Parathyroid adenoma (tissue), 2 donors: ENCODE data around the gene PDAP1.

Experiments
- H2AFZ ChIP-seq: fragments of 300-600 bp; sonication (generic); one replicate; pipeline ENCODE4 v1.7.0; 2017; ENCODE audit warnings: antibody characterized with exemption, mild to moderate bottlenecking
- H3K27ac ChIP-seq: fragments of 300-600 bp; sonication (generic); one replicate; pipeline ENCODE4 v1.7.0; 2017
- H3K27me3 ChIP-seq: fragments of 300-600 bp; sonication (generic); one replicate; pipeline ENCODE4 v1.7.0; 2017; ENCODE audit warnings: low read length; ENCODE audit not compliant: control insufficient read depth, insufficient read depth
- H3K36me3 ChIP-seq: fragments of 300-600 bp; sonication (generic); one replicate; pipeline ENCODE4 v1.7.0; 2017; ENCODE audit warnings: low read length; ENCODE audit not compliant: control insufficient read depth, insufficient read depth
- H3K4me1 ChIP-seq: fragments of 300-600 bp; sonication (generic); one replicate; pipeline ENCODE4 v1.7.0; 2017; ENCODE audit warnings: control low read depth
- H3K4me2 ChIP-seq: fragments of 300-600 bp; sonication (generic); one replicate; pipeline ENCODE4 v1.7.0; 2017; ENCODE audit warnings: low read length
- H3K4me3 ChIP-seq: fragments of 300-600 bp; sonication (generic); one replicate; pipeline ENCODE4 v1.7.0; 2017; ENCODE audit warnings: low read depth, low read length
- H3K79me2 ChIP-seq: fragments of 300-600 bp; sonication (generic); one replicate; pipeline ENCODE4 v1.7.0; 2017; ENCODE audit warnings: control low read depth
- H3K9ac ChIP-seq: fragments of 300-600 bp; sonication (generic); one replicate; pipeline ENCODE4 v1.7.0; 2017; ENCODE audit warnings: mild to moderate bottlenecking
- H3K9me3 ChIP-seq: fragments of 300-600 bp; sonication (generic); one replicate; pipeline ENCODE4 v1.7.0; 2017; ENCODE audit warnings: low read length; ENCODE audit not compliant: control insufficient read depth
- CTCF ChIP-seq: fragments of 300-600 bp; sonication (generic); IDR thresholded peaks from one replicate; pipeline ENCODE4 v1.7.0; 2017; ENCODE audit warnings: antibody characterized with exemption, mild to moderate bottlenecking
- donor health status: primary hyperparathyroidism.

Gene PDAP1

GRCh38 chr7:99385564-99385963, 22.8 kb downstream of the PDAP1 start:
- H3K27ac ChIP-seq: no peak overlapping the region
- no peak overlapping the region for H3K9ac ChIP-seq
- no peaks in the 10 kb centered on the region for H3K27me3 ChIP-seq

GRCh38 chr7:99384523-99384922, 23.9 kb downstream of the PDAP1 start:
- TF ChIP-seq CTCF: no peak
- no peak overlapping the region for H3K9ac ChIP-seq
- H3K36me3 ChIP-seq: no peaks in the 10 kb centered on the region

More at GRCh38 chr7:99385564-99385963, 22.8 kb downstream of the PDAP1 start:
- no peak overlapping the region for H3K4me3 ChIP-seq
- no peak overlapping the region for H2AFZ ChIP-seq
- H3K4me1 ChIP-seq: peaks cover 2% of the 10 kb centered on the region
- H3K4me2 ChIP-seq: no peak overlapping the region
- peaks cover 2% of the 10 kb centered on the region for H3K79me2 ChIP-seq
- no peaks in the 10 kb centered on the region for H3K36me3 ChIP-seq
- TF ChIP-seq CTCF: no peak
- no peaks in the 10 kb centered on the region for H3K9me3 ChIP-seq

GRCh38 chr7:99383791-99384370, 24.5 kb downstream of the PDAP1 start:
- Histone ChIP-seq H3K9me3 (no peaks in the 10 kb centered on the region), H3K79me2 (peaks cover 2% of the 10 kb centered on the region), H3K4me3 (no peak overlapping the region), H3K4me1 (peaks cover 3% of the 10 kb centered on the region), H3K36me3 (no peaks in the 10 kb centered on the region), H3K9ac (no peak overlapping the region), H3K27me3 (no peaks in the 10 kb centered on the region), H2AFZ (no peak overlapping the region), H3K4me2 (no peak overlapping the region), H3K27ac (no peak overlapping the region)
- no peak for TF ChIP-seq CTCF

More at GRCh38 chr7:99384523-99384922, 23.9 kb downstream of the PDAP1 start:
- Histone ChIP-seq H3K4me3 (no peak overlapping the region), H3K4me2 (no peak overlapping the region), H2AFZ (no peak overlapping the region), H3K9me3 (no peaks in the 10 kb centered on the region), H3K27ac (no peak overlapping the region), H3K27me3 (no peaks in the 10 kb centered on the region), H3K79me2 (peaks cover 2% of the 10 kb centered on the region), H3K4me1 (peaks cover 3% of the 10 kb centered on the region)

- no peak overlapping the region for H3K4me3 ChIP-seq
- H3K9ac ChIP-seq: no peak overlapping the region
- no peaks in the 10 kb centered on the region for H3K9me3 ChIP-seq
- H3K27me3 ChIP-seq: no peaks in the 10 kb centered on the region
- peaks cover 2% of the 10 kb centered on the region for H3K79me2 ChIP-seq
- H3K4me2 ChIP-seq: no peak overlapping the region
- no peak for TF ChIP-seq CTCF
- no peak overlapping the region for H3K27ac ChIP-seq
- no peaks in the 10 kb centered on the region for H3K36me3 ChIP-seq
- H2AFZ ChIP-seq: no peak overlapping the region
- peaks cover 3% of the 10 kb centered on the region for H3K4me1 ChIP-seq
These were observed 25.2 kb downstream of the PDAP1 start for GRCh38 chr7:99383203-99383602.

- TF ChIP-seq CTCF: no peak
- no peaks in the 10 kb centered on the region for H3K9me3 ChIP-seq
- no peak overlapping the region for H3K27ac ChIP-seq
- no peak overlapping the region for H3K9ac ChIP-seq
- no peaks in the 10 kb centered on the region for H3K27me3 ChIP-seq
- H3K79me2 ChIP-seq: peaks cover 2% of the 10 kb centered on the region
- no peak overlapping the region for H3K4me2 ChIP-seq
- no peak overlapping the region for H3K4me3 ChIP-seq
- peaks cover 3% of the 10 kb centered on the region for H3K4me1 ChIP-seq
- H3K36me3 ChIP-seq: no peaks in the 10 kb centered on the region
- no peak overlapping the region for H2AFZ ChIP-seq
These were observed 26.7 kb downstream of the PDAP1 start for GRCh38 chr7:99381664-99382075.
